NCI-H2227 treated with DMSO at 0.1 percent for 48 hours (cell line): ENCODE data around the gene SRPRA.
"Not testable (repeated sequence)": the region's sequence is repeated elsewhere in the genome, so short reads cannot be mapped to it uniquely, and the experiment has no call there.

Experiments
- DNase-seq: peaks from one replicate; lab custom pipeline; 2025; lab: John Stamatoyannopoulos, UW

SRPRA gene

DNA sequence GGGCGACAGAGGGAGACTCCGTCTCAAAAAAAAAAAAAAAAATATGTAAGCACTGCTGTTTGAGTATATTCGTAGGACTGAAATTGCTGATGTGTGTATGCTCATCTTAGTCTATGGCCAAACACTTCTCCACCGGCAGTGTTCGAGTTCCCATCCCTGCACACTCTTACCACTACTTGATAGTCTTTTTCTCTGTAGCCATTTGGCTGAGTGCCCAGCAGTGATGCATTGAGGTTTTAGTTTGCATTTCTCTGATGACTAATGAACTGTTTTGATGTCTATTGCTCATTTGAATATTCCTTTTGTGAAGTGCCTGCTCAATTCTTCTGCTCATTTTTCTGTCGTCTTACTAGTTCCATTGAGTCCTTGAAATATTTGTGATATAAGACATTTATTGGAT lies 16.1 kb upstream of the SRPRA start:
- DNase-seq: no peak

DNA sequence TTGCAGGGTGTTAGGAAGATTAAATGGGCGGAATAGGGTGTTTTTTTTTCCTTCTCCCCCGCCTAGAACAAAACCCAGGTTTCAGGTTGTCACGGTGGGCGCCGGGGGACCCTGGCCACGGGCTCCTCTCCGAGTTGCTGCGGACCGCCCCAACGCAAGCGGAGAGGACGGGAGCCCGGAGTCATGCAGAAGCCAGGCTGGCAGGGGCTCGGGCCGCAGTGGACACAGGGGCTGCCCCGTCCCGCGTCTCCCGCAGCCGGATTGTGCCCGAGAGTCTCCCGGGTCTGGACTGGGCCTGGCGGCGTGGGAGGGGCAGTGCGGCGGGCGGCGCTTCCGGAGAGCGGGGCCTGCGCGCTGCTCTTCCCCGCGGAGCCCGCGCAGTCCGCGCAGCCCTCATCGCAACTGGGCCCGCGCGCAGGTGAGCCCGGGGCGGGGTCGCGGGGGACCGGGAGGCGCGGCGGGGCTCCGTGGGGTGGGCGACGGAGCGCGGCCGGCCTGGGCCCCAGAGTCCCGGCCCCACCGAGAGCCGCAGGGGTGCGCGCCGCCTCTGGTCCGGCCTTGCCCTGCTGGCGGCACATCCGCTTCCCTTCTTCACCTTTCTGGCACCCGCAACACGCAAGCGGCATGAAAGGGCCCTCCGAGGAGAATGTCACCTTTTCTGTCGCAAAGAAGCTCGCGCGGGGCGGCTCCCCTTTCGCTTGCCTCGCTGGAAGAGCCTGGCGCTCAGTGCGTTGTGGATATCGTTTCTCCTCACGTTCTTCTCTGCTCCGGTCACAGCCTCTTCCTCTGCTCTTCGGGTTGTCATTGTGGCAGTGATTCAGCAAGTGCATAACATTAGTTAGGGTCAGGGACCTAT lies 14.3 kb upstream of the SRPRA start, which contains the start of gene TIRAP:
Gene TIRAP (plus strand): TSS at position 358 of the 856 bp plus-strand sequence. CDS start 7,802 bp downstream, outside the sequence.
- DNase-seq: peak; percentile 62

DNA sequence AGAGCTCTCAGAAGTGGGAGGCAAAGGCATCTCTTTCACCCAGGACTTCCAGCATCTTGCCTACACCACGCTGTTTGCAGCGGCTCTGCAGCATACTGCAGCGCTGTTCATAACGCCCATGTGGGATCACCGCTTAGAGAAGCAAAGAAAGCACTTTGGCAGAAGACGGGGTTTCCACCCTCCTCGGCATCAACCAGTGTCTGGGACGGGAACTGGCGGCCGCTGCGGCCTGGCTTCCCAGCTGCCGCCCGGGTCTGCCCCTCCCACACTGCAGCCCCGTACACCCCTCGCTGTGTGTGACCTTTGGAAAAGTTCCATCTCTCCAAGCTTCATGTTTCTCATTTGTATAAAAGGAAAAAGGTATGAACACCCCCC lies 13.7 kb upstream of the SRPRA start:
- peak; percentile 13 for DNase-seq

DNA sequence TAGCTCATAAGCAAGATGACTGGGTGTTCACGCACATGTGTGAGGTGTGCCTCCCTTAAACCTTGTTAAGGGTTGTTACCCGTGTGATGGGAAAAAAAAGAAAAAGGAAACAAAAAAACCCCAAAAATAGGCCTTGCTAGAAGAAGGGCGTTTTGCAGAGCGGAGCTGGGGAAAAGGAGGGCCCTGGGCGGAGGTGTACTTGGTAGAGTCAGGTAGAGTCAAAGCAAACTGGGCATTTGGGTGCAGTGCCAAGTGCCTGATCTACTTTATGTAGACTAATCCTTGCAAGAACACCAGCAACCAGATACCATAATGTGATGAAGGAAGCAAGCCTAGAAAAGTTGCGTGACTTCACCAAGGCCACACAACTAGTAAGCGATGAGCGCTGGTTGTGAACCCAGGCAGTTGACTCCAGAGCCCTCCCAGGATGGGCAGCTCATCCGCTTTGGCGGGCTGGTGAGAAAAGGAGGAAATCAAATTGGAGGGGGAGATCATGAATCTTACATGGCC lies 13.0 kb upstream of the SRPRA start:
- no peak for DNase-seq

DNA sequence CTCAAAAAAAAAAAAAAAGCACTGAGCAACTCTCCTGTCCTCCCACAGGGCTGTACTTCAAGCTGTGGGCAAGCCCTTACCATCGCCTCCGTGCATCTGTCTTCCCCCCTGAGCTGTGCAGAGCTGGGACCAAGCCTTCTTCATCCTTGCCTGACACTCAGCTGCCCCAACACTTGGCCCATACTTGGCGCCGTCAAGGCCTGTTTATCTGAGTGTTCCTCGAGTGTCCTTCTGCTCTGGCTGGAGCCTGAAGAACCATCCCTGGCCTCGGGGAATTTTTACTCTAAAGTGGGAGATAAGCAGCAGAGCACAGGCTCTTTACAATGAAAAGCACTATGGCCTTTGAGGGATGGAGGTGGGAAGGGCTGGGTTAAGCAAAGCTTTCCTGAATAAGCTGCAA lies 12.6 kb upstream of the SRPRA start:
- DNase-seq: no peak

DNA sequence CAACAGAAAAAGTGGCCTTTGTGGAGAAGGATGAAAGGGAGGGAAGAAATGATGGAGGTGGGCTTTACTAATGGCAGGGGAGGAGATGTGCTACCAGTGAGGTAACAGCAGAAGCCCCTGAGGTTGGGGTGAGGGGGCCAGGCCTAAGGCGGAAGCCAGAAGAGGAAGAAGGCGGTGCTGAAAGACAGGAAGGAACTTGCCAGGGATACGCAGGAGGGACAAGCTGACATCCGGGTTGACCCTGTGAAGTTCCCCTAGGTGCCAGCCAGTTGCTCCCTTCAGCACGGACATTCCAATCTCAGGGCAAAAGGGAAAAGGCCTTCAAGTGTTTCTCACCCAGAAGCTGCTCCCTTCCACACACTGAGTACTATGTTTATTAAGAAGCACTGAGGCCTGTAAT lies 11.9 kb upstream of the SRPRA start:
- no peak for DNase-seq

DNA sequence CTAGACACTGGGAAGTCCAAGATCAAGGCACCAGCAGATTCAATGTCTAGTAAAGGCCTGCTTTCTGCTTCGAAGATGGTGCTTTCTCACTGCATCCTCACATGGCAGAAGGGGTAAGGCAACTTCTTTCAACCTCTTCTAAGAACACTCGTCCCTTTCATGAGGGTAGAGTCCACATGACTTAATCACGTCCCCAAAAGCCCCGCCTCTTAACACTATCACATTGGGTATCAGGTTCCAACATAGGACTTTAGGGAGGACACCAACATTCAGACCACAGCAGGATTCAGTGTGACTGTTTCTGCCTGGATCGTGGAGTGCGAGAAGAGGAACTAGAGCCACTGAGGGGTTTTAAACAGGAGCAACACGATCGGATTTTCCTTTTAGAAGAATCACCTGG lies 10.5 kb upstream of the SRPRA start:
- DNase-seq: no peak

DNA sequence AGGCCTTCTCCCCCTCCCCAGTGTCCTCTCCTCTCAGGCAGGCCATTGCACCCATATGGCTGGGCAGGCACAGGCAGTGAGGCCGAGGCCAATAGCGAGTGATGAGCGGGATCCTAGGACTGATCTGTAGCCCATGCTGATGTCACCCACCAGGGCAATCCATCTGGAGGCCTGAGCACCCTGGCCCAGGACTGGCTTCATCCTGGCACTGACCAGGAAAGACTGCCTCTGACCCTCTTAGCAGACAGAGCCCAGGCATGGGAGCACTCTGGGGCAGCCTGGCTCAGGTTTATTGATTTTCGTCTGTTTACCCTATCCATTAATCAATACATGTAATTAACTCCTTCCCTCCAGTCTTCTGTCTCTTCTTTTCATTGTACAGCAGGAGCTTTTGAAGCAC lies 9.1 kb upstream of the SRPRA start:
- DNase-seq: no peak

DNA sequence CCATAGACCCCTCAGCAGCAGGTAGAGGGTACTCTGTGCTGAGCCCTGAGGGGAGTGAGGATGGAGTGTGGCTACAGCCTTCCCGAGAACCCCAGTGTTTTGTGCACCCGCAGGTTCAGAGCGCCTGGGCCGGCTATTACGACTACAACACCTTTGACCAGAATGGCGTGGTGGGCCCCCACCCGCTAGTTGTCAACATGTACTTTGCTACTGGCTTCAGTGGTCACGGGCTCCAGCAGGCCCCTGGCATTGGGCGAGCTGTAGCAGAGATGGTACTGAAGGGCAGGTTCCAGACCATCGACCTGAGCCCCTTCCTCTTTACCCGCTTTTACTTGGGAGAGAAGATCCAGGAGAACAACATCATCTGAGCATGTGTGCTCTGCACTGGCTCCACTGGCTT lies 8.6 kb upstream of the SRPRA start:
- DNase-seq: no peak

DNA sequence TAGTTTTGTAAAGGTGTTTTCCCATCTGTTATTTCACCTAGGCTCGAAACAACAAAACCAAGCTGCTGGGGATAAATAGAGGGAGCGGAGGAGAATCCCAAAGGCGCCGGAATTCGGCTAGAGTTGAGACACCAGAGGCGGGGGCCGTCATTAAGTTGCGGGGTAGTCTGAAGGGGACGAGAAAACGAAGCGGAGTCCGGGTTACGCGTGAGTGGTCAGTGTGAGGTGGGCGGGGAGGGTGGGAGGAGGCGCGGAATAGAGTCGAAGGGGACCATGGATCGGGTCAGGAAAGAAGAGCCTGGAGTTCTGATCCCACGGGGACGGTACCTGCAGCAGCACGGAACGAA lies 361 bp downstream of the SRPRA start:
- no peak for DNase-seq

DNA sequence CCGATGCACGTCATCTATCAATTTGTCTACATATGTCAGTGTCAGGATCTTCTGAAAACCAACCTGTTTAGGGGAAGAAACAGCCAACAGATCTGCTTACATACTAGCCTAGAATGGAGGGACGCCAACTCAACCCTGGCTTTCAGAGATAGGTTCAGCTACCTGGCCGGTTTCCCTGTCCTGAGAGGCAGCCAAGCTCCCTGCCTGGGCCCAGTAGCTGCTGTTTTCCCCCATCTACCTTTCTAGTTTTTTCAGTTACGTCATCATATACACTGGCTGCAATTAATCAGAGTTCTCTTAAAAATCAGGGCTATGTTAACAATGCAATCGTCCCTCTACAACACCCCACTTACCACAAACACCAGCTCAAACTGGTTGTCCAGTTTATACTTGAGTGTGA lies 1.0 kb downstream of the SRPRA start:
- DNase-seq: no peak

DNA sequence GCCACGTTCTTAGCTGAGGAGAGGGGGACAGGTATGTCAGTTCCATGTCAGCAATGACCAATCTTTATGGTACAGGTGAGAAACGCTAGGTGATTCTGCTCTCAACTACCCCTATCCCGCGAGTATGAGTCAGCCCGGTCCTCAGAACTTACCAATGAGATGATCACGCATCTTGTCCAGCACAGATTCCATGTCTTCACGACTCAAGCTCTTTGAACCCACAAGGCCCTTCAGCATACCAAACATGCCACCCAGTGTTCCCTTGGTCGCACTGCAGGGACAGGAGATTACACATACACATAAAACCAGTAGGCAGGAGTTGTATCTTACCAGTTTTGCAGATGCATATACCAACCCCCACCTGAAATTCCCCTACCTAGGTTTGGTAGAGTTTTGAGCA lies 2.9 kb downstream of the SRPRA start:
- DNase-seq: no peak

DNA sequence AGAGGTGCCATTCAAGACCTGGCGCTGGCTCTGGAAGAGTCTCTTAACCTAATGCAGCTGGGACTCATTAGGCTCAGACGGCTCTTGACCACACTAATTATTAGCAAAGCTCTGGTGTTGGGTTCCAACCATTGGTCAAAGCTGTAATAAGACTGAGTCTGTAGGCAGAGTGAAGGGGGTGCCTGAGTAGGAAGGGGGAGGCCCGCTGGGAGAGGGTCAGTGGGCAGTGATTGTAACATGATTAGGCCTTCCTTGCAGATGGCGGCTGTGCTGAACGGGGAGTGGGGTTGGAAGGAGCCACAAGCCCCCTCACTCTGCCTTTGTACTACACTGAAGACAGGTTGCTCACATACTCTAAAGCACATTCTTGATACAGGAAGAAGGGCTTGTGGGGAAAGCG lies 5.2 kb downstream of the SRPRA start:
- no peak for DNase-seq

DNA sequence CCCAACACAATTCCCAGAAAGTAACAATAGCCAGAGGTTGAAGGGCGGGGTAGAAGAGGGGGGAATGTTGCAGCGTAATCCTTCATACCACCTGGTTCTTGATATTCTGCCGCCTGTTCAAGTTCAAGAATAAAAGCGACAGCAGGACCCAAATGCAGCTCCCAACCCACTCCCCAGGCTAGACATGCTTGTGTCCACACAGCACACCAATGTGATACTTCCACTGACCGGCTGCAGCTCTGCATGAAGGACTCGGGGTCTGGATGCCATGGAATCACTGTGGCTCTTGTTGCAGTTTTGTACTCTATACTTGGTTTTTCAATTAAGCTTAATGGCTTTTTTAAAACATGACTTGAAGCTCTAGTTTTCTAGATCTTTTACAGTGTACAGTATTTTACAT lies 6.5 kb downstream of the SRPRA start:
- no peak for DNase-seq

DNA sequence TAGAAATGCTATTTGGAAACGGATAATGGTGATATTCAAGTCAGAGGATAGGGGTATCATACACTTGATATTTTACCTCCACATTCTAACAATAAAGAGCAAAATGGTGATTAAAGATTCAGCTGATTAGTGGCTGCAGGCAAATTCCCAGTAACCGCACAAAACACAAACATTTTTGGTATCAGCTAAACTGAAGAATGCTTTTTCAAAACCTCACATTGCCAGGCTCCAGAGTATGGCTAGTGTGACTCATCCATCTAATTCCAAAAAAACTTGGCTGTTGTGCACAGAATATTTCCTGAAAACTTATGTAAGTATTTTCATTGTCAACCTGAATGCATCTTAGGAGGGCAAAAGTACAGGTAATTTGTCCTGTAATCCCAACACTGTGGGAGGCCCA lies 10.9 kb downstream of the SRPRA start:
- DNase-seq: no peak

DNA sequence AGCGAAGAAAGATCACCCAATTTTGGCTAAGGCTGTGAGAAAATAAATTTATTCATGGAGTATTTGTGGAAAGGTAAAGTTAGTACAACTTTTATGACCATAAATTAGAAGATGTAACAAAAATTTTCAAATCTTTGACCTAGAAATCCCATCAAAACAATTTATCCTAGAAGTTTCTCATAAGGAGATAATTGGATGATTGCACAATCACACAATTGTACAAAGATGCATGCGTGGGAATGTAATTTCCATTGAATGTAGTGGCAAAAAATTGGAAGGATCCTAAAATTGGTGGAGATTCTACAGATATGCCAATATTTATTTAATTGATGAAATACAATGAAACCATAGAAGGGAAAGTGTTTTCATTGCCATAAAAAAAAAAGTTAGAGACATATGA lies 11.6 kb downstream of the SRPRA start:
- DNase-seq: no peak

DNA sequence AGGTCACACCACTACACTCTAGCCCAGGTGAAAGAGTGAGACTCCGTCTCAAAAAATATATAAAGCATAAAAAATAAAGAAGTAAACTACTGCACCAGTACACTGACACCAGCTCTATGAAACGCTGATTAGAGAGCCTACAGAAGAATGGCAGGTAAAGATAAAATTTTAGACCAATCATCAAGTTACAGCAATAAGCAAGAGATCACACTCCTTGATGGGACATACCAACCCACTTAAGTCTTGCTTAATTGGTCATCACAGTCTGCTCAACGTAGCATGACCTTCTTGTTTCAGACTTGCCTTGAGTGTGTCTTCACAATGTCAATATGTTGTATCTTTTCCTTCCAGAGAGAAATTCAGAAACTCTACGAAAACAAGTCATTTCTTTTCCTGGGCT lies 12.5 kb downstream of the SRPRA start:
- no peak for DNase-seq

DNA sequence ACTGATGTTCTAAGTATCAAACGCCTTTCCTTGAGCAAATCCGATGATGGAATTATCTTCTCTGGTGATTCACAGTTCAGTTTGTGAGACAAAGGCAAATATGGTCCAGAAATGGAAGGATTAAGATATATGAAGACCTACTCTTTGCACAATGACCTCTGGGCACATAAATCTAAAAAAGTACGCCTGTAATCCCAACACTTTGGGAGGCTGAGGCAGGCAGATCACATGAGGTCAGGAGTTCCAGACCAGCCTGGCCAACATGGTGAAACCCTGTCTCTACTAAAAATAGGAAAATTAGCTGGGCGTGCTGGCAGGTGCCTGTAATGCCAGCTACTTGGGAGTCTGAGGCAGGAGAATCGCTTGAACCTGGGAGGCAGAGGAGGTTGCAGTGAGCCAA lies 13.2 kb downstream of the SRPRA start:
- not testable (repeated sequence) for DNase-seq

DNA sequence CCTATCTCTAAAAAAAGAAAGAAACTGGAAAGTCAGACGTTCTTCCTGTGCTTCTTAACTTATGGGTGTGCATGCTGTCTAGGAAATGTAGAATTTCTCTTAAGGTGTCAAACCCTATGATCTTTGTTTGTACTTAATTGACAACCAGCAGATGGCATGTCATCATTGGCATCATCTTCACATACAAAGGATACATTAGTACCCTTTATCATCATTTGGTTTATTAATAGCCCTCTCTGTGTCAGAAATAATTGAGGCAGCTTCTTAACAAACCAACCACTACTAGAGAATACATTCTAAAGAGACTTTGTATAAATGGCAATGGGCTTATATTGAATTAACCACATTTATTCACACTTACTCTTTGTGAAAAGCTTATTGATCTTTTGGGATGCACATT lies 13.9 kb downstream of the SRPRA start:
- DNase-seq: no peak

DNA sequence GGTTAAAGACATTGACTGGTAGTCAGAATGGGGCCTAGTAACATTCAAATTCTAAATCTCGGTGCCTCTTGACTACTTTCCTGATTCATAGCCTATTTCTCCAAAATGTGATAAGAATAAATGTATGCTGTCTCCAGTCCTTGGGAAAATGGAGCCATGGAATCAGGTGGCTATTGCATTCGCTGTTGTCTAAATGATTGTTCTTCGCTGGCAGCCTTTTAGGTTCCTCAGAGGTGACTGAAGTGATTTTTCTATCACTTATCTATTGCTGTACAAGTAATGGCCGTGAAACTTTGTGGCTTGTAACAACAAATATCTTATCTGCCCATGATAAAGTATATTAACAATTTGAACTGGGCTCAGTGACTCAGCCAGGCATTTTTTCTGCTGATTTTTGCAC lies 15.4 kb downstream of the SRPRA start:
- DNase-seq: no peak

DNA sequence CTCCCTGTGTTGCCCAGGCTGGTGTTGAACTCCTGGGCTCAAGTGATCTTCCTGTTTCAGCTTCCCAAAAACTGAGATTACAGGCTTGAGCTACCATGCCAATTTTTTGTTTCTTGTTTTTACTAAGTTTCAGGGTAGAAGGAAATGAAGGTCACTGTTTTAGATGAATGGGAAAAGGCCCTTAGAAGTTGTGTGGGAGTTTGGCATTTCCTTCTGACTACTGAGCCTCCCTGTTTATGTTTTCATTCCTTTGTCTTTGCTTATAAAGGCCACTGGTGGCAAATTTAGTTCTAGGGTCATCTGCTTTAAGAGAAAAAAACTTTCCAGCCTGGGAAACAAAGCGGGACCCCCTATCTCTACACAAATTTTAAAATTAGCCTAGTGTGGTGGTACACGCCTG lies 22.1 kb downstream of the SRPRA start:
- no peak for DNase-seq

DNA sequence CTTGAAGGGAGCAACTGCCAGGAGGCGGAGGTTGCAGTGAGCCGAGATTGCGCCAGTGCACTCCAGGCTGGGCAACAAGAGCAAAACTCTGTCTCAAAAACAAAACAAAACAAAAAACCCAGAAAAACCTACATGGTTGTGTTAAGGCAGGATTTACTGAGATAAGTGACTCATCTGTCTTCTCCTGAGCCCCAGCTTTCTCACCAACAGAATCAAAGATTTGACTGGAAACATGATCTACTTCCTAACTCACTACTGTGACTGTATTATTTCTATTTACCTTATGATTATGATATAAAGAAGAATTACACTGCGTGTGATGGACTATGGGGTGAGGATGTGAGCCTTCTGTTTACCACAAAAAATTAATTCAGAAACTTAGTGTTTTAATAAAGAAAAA lies 35.3 kb downstream of the SRPRA start:
- no peak for DNase-seq

DNA sequence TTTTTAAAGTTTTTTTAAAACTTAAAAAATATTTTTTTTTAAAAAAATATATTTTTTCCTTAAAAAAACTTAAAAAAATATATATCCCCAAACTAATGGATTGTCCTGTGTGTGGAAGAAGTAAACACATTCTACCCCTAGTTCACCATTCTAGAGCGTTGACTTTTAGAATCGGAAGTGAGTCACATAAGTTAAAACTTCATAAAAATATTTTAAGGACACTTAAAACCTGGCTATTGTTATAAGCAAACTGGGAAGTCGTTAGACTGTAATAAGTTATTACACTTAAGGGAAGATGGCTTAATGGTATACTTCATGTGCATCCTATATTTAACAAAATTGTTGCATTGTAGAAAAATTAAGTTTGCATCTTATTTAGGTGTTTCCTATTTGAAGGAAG lies 36.0 kb downstream of the SRPRA start:
- no peak for DNase-seq
